Activated naive CD8-positive, alpha-beta T cell treated with anti-CD3 and anti-CD28 coated beads, Interleukin-2, amount 10 ng/mL, durations not matched to agents 7 days and 5 days (primary cell): ENCODE results near the gene SLC6A17. TPM values are rescaled to one million over a fixed set of nuclear protein-coding genes. Genes with fewer than 3 reads are reported as not detected.

Experiments
- ATAC-seq: fragments of 150-1000 bp; cut with Tn5 transposase; one replicate; pipeline ENCODE4 v1.10.0; 2021; ENCODE audit warnings: low read depth, moderate library complexity
- POLR2A ChIA-PET: fragments of 350-600 bp; sonication (Branson Sonifier 250); formaldehyde crosslinking; loops from one replicate; lab custom pipeline; 2021; ENCODE audit warnings: antibody characterized with exemption; lab: Charles Lee
- DNase-seq: peaks from one replicate; pipeline ENCODE4 v3.0.0; 2021
- H3K27ac Mint-ChIP-seq: one replicate; pipeline ENCODE4 v1.8.0; 2022; ENCODE audit warnings: mild to moderate bottlenecking, mixed read lengths
- H3K27me3 Mint-ChIP-seq: one replicate; pipeline ENCODE4 v1.8.0; 2022; ENCODE audit warnings: mild to moderate bottlenecking, moderate library complexity, mixed read lengths
- H3K36me3 Mint-ChIP-seq: one replicate; pipeline ENCODE4 v1.8.0; 2021; ENCODE audit warnings: mild to moderate bottlenecking, mixed read lengths
- H3K4me1 Mint-ChIP-seq: one replicate; pipeline ENCODE4 v1.8.0; 2021; ENCODE audit warnings: mixed read lengths
- H3K4me3 Mint-ChIP-seq: one replicate; pipeline ENCODE4 v1.8.0; 2022; ENCODE audit warnings: mild to moderate bottlenecking, moderate library complexity, mixed read lengths
- H3K9me3 Mint-ChIP-seq: one replicate; pipeline ENCODE4 v1.8.0; 2021; ENCODE audit warnings: mixed read lengths
- total RNA-seq, 2 experiments: library from RNA; stranded (reverse); gene quantifications; one replicate each; pipeline ENCODE4 v1.2.3, GENCODE V29; 2021

SLC6A17 gene
- total RNA-seq, 2 experiments from 2014 or later: not detected

DNA sequence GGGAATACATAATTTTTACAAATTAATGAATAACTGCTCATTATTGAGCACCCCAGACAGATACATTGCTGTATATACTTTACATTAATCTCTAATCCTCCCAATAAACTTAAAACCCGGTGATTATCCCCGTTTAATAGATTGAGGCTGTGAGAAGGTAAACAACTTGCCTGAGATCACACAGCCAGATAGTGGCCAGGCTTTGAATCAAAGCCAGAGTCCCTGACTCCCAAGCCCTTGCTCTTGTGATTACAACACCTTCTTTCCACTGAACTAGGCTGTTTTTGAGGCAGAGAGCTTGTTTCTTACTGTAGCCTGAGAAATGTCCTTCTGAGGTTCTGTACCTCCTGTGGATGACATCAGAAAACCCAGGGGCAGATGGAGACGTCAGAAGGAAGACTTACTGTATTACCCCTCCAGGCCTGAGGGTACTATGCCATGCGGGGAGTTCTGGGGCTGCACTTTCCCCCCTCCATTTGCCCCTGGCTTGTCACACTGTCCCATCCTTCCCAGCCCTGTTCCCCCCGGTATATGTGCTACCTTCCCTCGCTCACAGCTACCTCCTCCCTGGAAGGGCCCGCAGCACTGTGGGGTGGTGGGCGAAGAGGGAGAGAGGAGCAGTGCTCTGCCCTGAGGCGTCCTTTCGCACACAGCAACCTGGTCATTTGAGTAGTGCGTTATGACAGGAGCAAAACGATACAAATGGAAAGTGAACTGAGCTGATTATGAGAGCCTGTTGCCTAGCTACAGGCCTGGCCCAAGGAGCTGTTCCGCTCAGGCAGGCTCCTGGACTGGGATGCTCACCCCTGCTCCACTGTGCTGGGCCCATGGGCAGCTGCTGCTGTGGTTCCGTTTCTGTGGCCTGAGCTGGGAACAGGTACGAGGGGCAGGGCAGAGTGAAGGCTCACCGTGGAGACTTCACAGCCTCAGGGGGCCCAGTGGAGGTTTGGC, 64.4 kb downstream of the SLC6A17 start:
- POLR2A ChIA-PET: no interaction called here
- H3K4me3 Mint-ChIP-seq: no peak overlapping the region
- H3K27ac Mint-ChIP-seq: no peak overlapping the region
- H3K9me3 Mint-ChIP-seq: no peaks in the 10 kb centered on the region
- no peak for ATAC-seq
- no peak for DNase-seq
- peaks cover 18% of the 10 kb centered on the region for H3K4me1 Mint-ChIP-seq
- H3K27me3 Mint-ChIP-seq: peaks cover 11% of the 10 kb centered on the region
- no peaks in the 10 kb centered on the region for H3K36me3 Mint-ChIP-seq

DNA sequence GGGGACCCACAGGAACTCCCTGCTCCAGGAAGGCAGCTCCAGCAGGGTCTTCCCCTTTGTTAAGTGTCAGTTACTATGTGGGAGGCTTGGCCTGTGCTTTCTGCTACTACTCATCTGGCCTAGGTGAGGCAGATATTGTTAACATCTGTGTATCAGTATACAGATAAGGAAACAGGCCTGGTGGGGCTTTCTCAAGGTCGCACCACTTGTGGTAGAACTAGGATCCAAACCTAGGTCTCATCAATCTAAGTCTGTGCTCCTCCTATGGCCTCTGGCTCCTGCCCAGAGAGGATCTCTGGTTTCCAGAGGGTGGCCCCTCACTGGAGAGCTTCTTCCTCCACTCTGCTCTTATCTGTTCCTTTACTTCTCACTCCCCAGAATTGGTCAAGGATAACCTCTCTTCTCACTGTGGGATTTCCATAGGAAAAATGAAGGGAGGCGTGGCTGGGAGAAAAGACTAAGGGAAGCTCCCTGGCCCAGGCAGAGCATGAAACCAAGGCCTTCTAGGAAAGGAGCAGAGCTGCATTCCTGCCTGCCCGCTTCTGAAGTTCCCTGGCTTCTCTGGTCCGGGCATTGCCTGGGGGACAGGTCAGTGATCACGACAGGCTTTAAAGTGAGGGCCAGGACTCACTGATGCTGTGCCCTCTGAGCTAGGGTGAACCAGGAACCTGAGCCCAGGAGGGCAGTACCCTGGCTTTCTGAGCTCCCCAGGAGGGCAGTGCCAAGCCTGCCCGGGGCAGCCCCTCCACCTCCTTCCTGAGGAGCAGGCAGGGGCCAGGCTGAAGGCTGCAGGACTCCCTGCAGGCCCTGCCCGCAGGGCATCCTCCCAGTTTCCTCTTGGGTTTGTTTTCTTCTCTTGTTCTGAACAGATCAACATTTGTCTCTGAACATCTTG, 65.6 kb downstream of the SLC6A17 start:
- ATAC-seq: no peak
- no peak overlapping the region for H3K4me3 Mint-ChIP-seq
- peaks cover 18% of the 10 kb centered on the region for H3K4me1 Mint-ChIP-seq
- POLR2A ChIA-PET: no interaction called here
- DNase-seq: no peak
- no peak overlapping the region for H3K27ac Mint-ChIP-seq
- no peaks in the 10 kb centered on the region for H3K36me3 Mint-ChIP-seq
- H3K27me3 Mint-ChIP-seq: peaks cover 11% of the 10 kb centered on the region
- H3K9me3 Mint-ChIP-seq: no peaks in the 10 kb centered on the region

DNA sequence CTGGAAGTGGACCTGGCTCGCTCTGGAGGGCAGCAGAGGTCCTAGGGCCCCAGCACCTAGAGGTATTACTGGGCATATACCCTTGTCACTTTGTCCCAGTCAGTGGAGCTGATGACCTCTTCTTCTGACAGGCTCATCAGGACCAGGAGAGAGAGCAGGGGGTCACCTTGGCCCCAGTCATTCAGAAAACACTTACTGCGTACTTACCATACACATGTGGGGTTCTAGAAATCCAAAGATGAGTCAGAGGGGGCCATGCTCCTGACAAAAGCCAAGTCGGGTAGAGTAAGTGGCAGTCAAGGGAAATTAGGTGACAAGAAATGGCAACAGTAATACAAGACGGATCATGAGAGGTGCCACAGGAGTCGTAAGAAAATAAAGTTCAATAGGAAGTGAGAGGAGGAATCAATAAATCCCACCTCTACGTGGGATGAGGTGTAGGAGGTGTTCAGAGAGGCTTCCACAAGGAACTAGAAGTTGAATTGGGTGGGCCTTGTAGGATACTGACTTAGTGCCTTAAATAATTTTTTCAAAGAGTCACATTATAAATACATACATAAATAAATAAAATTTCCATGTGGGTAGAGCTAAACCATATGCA, 66.7 kb downstream of the SLC6A17 start:
- no peak overlapping the region for H3K27ac Mint-ChIP-seq

DNA sequence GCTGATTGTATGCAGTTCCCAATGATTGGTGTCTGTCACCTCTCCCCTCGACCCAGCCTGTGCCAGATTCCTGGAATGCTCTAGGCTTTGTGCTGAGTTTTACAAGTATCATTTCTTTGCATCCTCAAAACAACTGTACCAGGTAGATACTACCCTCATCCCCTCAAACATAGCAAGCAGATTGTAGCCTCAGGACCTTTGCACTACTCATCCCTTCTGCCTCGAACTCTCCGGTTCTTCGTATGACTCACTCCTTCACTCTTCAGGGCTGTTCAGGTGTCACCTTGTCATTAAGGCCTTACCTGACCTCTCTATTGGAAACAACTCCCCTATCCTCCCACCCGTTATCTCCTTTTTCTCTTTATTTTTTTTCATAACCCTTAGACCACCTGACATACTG, 67.8 kb downstream of the SLC6A17 start:
- no peak for ATAC-seq

More for the DNA sequence above, 66.7 kb downstream of the SLC6A17 start:
- Mint-ChIP-seq H3K27me3 (peaks cover 9% of the 10 kb centered on the region), H3K9me3 (no peaks in the 10 kb centered on the region), H3K4me3 (no peak overlapping the region), H3K36me3 (no peaks in the 10 kb centered on the region), H3K4me1 (peaks cover 13% of the 10 kb centered on the region)
- POLR2A ChIA-PET: no interaction called here
- no peak for DNase-seq
- ATAC-seq: no peak

DNA sequence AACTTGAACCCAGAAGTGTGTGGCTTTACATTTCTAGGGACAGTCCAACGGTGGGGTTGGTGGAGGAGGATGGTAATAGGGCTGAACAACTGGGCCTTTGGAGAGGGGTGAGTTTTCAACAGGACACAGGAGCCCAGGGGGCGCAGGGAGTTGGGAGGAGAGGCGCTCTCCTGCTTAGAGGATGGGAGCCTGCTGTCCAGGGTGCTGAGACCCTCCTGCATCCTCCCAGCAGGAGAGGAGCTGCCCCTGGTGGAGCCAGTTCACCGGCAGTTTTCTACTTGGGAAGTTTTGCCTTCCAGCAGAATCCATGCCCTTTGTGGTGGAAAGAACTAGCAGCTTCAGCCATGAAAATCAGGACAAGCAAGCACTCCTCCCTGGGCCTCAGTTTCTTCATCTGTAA, 68.4 kb downstream of the SLC6A17 start:
- no peak for ATAC-seq

More for the DNA sequence above, 67.8 kb downstream of the SLC6A17 start:
- no peak for DNase-seq
- peaks cover 6% of the 10 kb centered on the region for H3K4me1 Mint-ChIP-seq
- H3K36me3 Mint-ChIP-seq: no peaks in the 10 kb centered on the region
- H3K9me3 Mint-ChIP-seq: no peaks in the 10 kb centered on the region
- H3K4me3 Mint-ChIP-seq: no peak overlapping the region
- POLR2A ChIA-PET: no interaction called here
- no peak overlapping the region for H3K27ac Mint-ChIP-seq
- H3K27me3 Mint-ChIP-seq: peaks cover under 1% of the 10 kb centered on the region

DNA sequence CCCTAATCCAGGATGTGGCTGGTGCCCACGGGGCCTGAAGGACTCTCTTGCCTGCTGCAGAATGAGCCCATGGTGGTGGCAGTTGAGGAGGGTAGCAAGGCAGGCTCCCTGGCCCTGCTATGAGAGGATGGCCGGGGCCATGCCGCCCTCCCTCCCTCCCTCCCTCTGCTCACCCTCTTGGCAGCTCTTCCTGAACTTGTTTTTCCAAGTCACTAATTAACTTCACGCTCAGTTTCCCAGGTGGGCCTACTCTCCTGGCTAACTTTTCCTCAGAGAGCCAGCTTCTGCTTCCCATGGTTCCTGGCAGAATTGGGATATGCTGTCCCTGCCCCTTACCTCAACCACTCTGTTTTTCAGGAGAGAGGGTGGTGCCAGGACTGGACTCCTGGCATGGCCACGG, 70.0 kb downstream of the SLC6A17 start:
- no peaks in the 10 kb centered on the region for H3K4me1 Mint-ChIP-seq
- POLR2A ChIA-PET: no interaction called here
- no peak overlapping the region for H3K4me3 Mint-ChIP-seq
- ATAC-seq: no peak
- no peaks in the 10 kb centered on the region for H3K9me3 Mint-ChIP-seq
- H3K36me3 Mint-ChIP-seq: no peaks in the 10 kb centered on the region
- no peak overlapping the region for H3K27ac Mint-ChIP-seq
- H3K27me3 Mint-ChIP-seq: no peaks in the 10 kb centered on the region
- no peak for DNase-seq

More for the DNA sequence above, 68.4 kb downstream of the SLC6A17 start:
- Mint-ChIP-seq H3K4me3 (no peak overlapping the region), H3K27me3 (no peaks in the 10 kb centered on the region), H3K27ac (no peak overlapping the region), H3K4me1 (peaks cover 2% of the 10 kb centered on the region), H3K9me3 (no peaks in the 10 kb centered on the region), H3K36me3 (no peaks in the 10 kb centered on the region)
- no peak for DNase-seq
- POLR2A ChIA-PET: no interaction called here

DNA sequence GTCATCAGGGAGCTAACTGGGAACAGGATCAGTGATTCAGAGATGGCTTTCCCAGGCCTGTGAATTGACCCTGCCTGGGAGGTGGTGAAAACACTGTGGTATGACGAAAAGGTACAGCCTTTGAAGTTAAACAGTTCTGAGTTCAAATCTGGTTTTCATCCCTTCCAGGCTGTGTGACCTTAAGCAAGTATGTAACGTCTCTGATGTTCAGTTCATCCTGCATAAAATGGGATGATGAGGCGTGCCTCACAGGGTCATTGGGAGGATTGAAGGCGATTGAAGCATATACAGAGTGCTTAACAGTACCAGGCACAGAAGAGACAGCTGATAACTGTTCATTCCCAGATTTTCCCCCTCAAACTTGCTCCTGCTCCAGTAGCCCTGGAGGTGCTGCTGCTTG, 70.8 kb downstream of the SLC6A17 start:
- ATAC-seq (no peak), DNase-seq (no peak)
- Mint-ChIP-seq H3K4me3 (no peak overlapping the region), H3K27ac (no peak overlapping the region), H3K9me3 (no peaks in the 10 kb centered on the region), H3K4me1 (no peaks in the 10 kb centered on the region), H3K36me3 (no peaks in the 10 kb centered on the region), H3K27me3 (no peaks in the 10 kb centered on the region)
- POLR2A ChIA-PET: no interaction called here

DNA sequence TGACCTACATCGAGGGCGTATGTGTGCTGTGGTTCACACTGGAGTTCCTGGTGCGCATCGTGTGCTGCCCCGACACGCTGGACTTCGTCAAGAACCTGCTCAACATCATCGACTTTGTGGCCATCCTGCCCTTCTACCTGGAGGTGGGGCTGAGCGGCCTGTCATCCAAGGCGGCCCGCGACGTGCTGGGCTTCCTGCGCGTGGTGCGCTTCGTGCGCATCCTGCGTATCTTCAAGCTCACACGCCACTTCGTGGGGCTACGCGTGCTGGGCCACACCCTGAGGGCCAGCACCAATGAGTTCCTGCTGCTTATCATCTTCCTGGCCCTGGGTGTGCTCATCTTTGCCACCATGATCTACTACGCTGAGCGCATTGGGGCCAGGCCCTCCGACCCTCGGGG, 72.8 kb downstream of the SLC6A17 start:
- ATAC-seq (no peak), DNase-seq (no peak)
- Mint-ChIP-seq H3K27me3 (no peaks in the 10 kb centered on the region), H3K4me3 (no peak overlapping the region), H3K4me1 (no peaks in the 10 kb centered on the region), H3K9me3 (no peaks in the 10 kb centered on the region), H3K36me3 (no peaks in the 10 kb centered on the region), H3K27ac (no peak overlapping the region)
- POLR2A ChIA-PET: no interaction called here

DNA sequence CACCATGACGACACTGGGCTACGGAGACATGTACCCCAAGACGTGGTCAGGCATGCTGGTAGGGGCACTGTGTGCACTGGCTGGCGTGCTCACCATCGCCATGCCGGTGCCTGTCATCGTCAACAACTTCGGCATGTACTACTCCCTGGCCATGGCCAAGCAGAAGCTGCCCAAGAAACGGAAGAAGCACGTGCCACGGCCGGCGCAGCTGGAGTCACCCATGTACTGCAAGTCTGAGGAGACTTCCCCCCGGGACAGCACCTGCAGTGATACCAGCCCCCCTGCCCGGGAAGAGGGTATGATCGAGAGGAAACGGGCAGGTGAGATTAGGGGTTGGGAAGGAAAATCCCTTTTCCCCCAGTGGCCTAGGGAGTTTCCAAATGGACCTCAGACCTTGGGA, 73.3 kb downstream of the SLC6A17 start:
- no peak overlapping the region for H3K4me3 Mint-ChIP-seq
- no peaks in the 10 kb centered on the region for H3K4me1 Mint-ChIP-seq
- ATAC-seq: no peak
- POLR2A ChIA-PET: no interaction called here
- H3K27me3 Mint-ChIP-seq: no peaks in the 10 kb centered on the region
- no peaks in the 10 kb centered on the region for H3K36me3 Mint-ChIP-seq
- no peak for DNase-seq
- H3K9me3 Mint-ChIP-seq: no peaks in the 10 kb centered on the region
- no peak overlapping the region for H3K27ac Mint-ChIP-seq

DNA sequence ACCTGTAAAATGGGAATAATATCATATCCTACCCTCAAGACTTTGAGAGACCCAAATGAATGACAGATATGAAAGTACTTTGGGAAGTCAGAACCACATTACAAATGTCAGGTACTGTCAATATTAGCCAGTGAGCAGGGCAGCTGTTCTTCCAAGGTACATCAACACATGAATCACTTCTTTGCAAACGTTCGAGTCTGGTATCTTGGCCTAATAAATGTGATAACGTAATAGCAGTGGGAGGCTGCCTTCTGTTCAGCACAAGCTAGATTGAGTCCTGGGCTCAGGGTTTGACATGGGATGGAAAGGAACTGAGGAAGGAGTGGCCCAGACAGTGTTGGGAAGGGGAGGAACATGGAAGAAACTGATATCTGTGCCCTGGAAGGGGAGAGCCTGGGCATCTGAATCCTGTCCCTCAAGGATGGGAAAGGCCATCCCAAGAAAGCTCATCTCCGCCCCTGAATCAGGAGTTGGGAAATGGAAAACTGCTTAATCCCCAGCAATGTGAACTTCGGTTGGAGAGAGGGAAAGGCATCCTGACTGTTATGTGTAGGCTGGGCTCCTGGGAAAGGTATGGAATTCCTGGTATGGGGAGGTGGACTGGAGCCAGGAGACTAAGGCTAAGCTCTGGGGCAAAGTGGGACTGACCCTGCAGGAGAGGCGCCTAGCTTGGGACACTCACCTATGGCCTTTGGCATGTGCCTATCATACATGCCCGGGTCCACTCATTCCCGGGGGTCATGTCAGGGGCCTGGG, 74.1 kb downstream of the SLC6A17 start:
- Mint-ChIP-seq H3K27me3 (no peaks in the 10 kb centered on the region), H3K4me3 (no peak overlapping the region), H3K4me1 (no peaks in the 10 kb centered on the region), H3K36me3 (no peaks in the 10 kb centered on the region), H3K9me3 (no peaks in the 10 kb centered on the region), H3K27ac (no peak overlapping the region)
- POLR2A ChIA-PET: no interaction called here
- DNase-seq (no peak), ATAC-seq (no peak)

DNA sequence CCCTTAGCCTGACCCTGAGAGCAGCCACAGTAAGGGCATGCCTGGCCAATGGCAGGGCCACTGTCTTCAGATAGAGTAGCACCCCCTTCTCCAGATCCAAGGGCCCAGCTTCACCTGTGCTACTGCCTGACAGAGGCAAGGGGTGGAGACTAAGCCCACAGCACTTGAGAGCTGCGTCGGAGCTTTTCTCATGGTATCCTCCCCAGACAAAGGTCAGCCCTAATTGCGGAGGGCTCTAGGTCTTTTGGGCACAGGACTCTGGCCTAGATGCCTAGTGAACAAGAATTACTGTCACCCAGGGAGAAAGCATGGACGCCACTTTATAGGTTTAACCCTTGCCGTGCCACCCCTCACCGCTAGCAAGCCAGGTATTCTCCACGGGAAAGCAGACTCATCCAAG, 74.9 kb downstream of the SLC6A17 start:
- POLR2A ChIA-PET: no interaction called here
- no peak overlapping the region for H3K4me3 Mint-ChIP-seq
- ATAC-seq (no peak), DNase-seq (no peak)
- no peaks in the 10 kb centered on the region for H3K36me3 Mint-ChIP-seq
- H3K27me3 Mint-ChIP-seq: no peaks in the 10 kb centered on the region
- H3K27ac Mint-ChIP-seq: no peak overlapping the region
- H3K4me1 Mint-ChIP-seq: no peaks in the 10 kb centered on the region
- no peaks in the 10 kb centered on the region for H3K9me3 Mint-ChIP-seq

DNA sequence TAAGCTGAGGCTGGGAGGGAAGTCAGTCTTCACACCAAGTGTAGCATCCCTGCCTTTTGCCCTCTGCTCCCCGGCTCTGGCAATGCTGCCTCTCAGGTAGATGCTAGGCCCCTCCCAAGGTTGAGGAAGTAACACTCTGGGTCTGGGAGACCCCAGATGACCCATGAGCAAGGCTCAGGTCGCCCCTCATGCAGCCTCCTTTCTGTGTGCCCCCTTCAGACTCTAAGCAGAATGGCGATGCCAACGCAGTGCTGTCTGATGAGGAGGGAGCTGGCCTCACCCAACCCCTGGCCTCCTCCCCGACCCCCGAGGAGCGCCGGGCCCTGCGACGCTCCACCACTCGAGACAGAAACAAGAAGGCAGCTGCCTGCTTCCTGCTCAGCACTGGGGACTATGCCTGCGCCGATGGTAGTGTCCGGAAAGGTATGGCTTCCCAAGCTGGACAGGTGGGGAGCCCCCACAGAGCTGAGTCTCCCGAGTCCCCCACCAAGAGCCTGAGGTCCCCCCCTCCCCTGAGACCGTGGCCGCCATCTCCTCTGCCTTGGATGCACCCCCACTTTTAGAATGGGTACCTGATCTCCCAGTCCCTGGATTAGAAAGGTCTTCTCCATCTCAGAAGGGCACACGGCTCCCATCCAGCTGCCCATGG, 75.6 kb downstream of the SLC6A17 start:
- DNase-seq (no peak), ATAC-seq (no peak)
- no peaks in the 10 kb centered on the region for H3K9me3 Mint-ChIP-seq
- H3K36me3 Mint-ChIP-seq: no peaks in the 10 kb centered on the region
- no peak overlapping the region for H3K4me3 Mint-ChIP-seq
- H3K4me1 Mint-ChIP-seq: no peaks in the 10 kb centered on the region
- POLR2A ChIA-PET: no interaction called here
- H3K27me3 Mint-ChIP-seq: no peaks in the 10 kb centered on the region
- no peak overlapping the region for H3K27ac Mint-ChIP-seq
